Stimulated activated CD8-positive, alpha-beta memory T cell treated with anti-CD3 and anti-CD28 coated beads, Interleukin-4, amount 100 ng/mL, for 4 hours (primary cell): ENCODE results near the gene TET3.

ENCODE experiments used
- DNase-seq, 2 donors: peaks; one replicate each; pipeline ENCODE4 v3.0.0-alpha.2; 2020; ENCODE audit warnings: low read depth in 2 of 2, low spot score in 1 of 2

The TET3 gene

GRCh38 chr2:73963385-73964120, 21.2 kb upstream of the TET3 start:
- no peak for DNase-seq

GRCh38 chr2:73964223-73964622, 20.5 kb upstream of the TET3 start:
- no peak for DNase-seq

- no peak for DNase-seq
Measured at GRCh38 chr2:73965053-73965452, 19.7 kb upstream of the TET3 start.

DNA sequence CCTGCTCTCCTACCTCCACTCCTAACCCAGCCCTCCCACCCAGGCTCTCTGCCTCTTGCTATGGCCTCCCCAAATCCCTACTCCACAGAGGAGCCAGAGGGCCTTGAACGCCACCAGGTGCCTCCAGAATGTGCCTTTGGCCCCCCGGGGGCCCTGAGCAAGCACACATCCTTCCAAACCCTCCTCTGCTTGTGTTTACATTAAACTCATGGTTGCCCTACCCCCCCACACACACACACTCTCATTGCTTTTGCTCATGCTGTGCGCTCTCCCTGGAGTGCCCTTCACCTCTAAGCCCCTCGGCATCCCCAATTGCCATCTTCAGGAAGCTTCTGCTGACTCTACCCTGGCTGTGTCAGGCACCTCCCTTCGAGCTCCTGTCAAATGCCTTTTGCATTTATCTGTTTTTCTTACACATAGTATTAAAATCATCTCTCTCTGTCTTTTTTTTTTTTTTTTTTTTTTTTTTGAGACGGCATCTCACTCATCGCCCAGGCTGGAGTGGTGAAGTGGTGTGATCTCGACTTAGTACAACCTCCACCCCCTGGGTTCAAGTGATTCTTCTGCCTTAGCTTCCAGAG, 16.3 kb upstream of the TET3 start:
- DNase-seq, result no peak

- no peak for DNase-seq
Measured at GRCh38 chr2:73969356-73969755, 15.4 kb upstream of the TET3 start.

DNA sequence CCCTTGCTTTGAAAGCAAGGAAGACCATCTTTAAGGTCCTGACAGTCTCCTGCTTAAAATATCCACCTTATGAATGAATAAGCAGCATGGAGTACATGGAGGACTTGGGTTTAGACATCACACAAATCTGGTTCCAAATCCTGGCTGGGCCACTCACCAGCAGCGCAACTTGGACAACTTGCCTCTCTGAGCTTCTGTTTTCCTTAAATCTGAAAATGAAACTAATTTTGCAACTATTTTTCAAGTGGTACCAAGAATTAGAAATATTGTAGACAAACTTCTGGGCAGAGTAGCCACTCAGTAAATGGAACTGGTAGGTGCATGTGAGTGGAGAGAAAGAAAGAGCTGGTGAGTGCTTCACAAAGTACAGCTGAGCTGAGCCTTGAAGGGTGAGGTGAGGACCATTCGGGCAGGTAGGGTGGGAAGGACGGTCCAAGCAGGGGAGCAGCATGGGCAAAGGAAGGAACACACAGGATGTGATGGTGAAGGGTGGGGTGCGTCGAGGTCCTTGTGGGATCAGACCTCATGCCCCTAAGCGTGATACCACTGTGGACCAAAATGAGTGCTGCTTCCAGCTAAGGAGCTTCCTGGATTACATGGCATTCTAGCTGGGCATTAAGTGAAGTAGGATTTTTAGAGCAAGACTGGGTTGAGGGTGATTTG, 14.4 kb upstream of the TET3 start:
- DNase-seq, result no peak

- DNase-seq, result no peak
Measured at GRCh38 chr2:73970850-73971471, 13.7 kb upstream of the TET3 start.

DNA sequence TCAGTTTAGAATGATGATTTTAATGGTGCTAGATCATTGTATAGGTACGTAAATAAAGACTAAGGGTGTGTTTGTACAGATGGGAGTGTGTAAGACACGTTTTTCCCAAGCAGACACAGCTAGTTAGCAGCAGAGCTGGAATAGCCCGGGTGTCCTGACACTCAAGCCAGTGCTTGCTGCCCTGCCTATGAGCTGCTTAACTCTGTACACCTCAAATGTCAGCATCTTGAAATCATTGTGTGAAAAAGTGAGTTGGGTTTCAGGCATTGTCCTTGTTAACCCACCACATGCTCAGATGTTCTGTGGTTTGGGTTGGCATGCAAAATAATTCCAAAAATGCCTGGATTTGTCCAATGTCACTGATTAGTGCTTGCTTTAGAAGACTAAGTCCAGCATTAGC, 13.0 kb upstream of the TET3 start:
- DNase-seq, result no peak

- DNase-seq, result no peak
Measured at GRCh38 chr2:73972846-73973245, 11.9 kb upstream of the TET3 start.

DNA sequence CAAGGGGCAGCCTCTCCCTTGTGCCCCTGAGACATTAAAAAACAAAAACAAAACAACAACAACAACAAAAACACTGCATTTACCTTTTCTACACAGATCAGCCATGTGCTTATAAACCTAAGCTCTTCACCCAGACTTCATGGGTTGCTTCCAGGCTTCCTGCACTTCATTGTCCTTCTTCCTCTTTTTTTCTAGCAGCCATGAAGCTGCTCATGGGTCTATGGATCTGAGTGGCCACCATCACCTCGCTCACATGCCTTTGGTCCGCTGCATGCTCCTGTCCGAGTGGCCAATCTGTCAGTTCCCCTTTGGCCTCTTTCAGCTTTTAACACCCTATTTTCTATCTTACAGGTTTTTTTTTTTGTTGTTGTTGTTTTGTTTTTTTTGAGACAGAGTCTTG, 9.0 kb upstream of the TET3 start:
- no peak for DNase-seq

GRCh38 chr2:73976803-73977202, 7.9 kb upstream of the TET3 start:
- no peak for DNase-seq

GRCh38 chr2:73977466-73977865, 7.2 kb upstream of the TET3 start:
- DNase-seq, result no peak

DNA sequence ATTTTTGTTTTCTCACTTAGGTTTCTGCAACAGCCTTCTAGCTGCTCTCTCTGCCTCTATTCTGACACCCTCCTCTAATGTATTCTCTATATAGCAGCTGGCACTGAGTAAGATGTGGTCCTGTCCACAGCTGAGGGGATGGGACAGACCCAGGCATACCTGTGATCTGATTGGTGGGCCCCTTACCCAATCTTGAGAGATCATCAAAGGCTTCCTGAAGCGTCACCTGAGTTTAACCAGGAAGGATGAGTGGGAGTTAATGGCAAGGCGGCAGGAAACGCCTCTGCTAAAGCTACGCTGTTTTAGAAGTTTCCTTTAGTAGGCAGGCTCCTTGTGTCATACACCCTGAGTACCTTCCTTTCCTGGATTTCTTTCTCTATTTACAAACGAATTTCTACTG, 5.7 kb upstream of the TET3 start:
- DNase-seq, result peak; percentile 49 to 55

GRCh38 chr2:73979686-73980085, 5.0 kb upstream of the TET3 start:
- no peak for DNase-seq

DNA sequence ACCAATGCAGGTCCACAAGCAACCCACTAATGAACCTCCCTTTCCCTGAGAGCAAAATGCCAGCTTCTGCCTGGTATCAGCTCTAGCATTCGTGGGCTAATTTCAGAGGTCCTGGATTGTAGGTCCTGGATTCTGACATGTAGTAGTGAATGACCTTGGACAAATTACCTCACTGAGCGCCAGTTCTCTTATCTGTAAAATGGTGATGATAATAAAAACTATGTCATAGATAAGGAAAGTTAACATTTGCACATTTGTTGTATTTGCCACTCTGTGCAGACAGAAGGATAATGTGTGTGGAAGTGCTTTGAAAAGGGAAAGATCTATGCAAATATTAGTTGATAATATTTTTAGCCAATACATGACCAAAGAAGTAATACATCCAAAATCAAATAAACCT, 4.1 kb upstream of the TET3 start:
- DNase-seq, result no peak

- no peak for DNase-seq
Measured at GRCh38 chr2:73981081-73982001, 3.4 kb upstream of the TET3 start.

DNA sequence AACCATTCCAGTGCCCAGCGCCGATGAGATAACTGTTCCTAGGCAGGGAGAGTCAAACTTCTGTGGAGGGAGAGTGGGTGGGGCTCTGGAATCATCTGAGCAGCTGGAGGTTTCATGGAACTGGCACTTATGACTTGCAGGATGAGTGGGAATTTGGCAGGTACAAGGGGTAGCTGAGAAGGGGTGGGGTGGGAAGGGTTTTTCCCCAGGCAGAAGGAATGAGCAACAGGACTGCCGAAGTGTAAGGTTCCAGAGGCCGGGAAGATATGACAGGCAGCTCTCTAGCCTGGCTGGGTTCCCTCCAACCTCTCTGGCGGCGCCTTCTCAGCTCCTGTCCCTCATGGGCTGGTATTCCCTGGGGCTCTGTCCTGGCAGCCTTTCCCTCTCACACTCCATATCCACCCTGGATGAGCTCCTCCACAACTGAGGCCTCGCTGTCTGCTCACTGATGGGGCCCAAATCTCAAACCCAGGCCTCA, 2.5 kb upstream of the TET3 start:
- DNase-seq, result no peak

DNA sequence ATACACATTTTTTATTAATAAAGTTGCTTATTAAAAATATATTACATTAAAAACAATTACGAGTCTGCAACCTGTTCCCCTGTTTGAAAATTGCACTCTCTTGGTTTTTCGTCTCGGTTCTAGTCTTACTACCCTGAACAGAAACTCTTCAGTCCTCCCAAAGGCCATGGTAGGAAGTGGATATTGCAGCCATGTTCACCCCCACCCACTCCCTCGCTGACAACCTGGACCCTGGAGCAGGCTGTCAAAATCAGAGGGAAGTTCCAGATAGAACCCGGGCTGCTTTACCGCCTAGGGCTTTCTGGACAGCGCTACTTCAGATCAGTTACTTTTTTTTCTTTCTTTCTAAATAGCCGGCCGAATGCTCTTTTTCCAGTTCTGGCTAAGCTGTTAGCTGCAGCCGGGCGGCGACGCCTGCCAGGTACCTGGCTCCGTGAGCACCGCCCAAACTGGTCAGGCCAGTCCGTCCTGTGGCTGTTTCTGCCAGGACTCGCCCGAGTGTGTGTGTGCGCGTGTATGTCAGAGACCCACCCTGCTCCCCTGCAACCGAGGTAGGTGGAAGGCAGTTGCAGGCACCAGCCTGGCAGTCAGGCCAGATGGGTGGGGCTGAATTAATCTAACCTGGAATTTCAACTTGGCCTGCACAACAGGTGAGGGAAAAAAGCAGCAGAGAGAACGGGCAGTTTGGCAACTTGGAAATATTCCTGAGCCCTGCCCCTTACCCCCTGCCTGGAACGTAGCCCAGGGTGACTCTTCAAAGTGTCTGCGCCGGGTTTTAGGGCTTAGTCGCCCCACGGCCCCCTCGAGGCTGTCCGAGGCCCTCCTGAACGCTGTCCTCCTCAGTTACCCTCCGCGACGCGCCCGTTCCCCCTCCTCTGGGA, 1.1 kb upstream of the TET3 start:
- DNase-seq, result no peak

DNA sequence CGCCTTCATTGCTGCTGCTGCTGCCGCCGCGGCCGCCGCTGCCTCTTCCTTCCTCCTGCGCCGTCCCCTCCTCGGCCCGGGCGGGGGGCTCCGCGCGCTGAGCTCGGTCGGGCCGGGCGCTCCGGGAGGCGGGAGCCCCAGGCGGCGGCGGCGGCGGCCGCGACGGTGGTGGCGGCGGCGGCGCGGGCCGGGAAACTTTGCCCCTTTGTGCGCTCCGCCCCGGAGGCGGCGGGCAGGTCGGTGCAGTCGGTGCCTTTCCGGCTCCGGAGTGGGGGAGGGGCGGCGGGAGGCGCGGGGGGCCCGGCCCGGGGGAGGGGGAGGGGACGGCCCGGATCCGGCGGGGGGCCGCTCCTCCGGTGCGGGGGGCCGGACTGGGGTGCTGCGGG, 205 bp downstream of the TET3 start:
- DNase-seq, result peak in 1 of 2 donors; percentile 42
